K562 (cell line): ENCODE results near the gene ZNF521. TPM values are rescaled to one million over a fixed set of nuclear protein-coding genes. Genes with fewer than 3 reads are reported as not detected.
A peak's percentile ranks its signal among the peaks of the same experiment; 100 is the strongest.

Experiments used
- BMI1 ChIP-seq: fragments of 150-350 bp; IDR thresholded peaks from 2 replicates; pipeline ENCODE4 v1.6.1; 2014; ENCODE audit warnings: low read length
- CBX5 ChIP-seq: IDR thresholded peaks from 2 replicates; pipeline ENCODE4 v1.6.1; 2014; ENCODE audit warnings: low read depth, borderline replicate concordance
- FOXO4 ChIP-seq: fragments of 450-650 bp; formaldehyde crosslinking; IDR thresholded peaks from 2 replicates; pipeline ENCODE4 v1.4.0; 2020; ENCODE audit warnings: mild to moderate bottlenecking, moderate library complexity
- GABPB2 ChIP-seq: fragments of 250-450 bp; sonication (Bioruptor Pico); conservative IDR thresholded peaks from 2 replicates; pipeline ENCODE4 v1.5.1; 2021; ENCODE audit warnings: mild to moderate bottlenecking
- HDGF ChIP-seq: fragments of 450-650 bp; IDR thresholded peaks from 2 replicates; pipeline ENCODE4 v1.6.1; 2016
- MLLT1 ChIP-seq, 2 experiments: fragments of 450-650 bp; IDR thresholded peaks; 2 replicates each; pipeline ENCODE4 v1.6.1; 2016
- NR2C2 ChIP-seq, 2 experiments: fragments of 200-800 bp in 1 of 2; sonication (Bioruptor generic) in 1 of 2; sonication (generic) in 1 of 2; formaldehyde crosslinking in 1 of 2; IDR thresholded peaks; 2 replicates each; pipeline versions ENCODE4 v1.6.1 to v1.8.0; 2016 to 2022; ENCODE audit warnings: mild to moderate bottlenecking in 1 of 2, missing compliant biosample characterization in 1 of 2, missing genetic modification characterization in 1 of 2, missing genetic modification reagents in 1 of 2
- PML ChIP-seq: IDR thresholded peaks from 2 replicates; pipeline ENCODE4 v1.6.1; 2012; ENCODE audit warnings: low read length, inconsistent platforms
- POU5F1 ChIP-seq: fragments of 150-350 bp; IDR thresholded peaks from 2 replicates; pipeline ENCODE4 v1.6.1; 2014; ENCODE audit warnings: borderline replicate concordance, low read length, low read depth, mild to moderate bottlenecking; ENCODE audit not compliant: partially characterized antibody
- PYGO2 ChIP-seq: fragments of 450-650 bp; IDR thresholded peaks from 2 replicates; pipeline ENCODE4 v1.6.1; 2016; ENCODE audit warnings: mild to moderate bottlenecking, missing genetic modification characterization, moderate library complexity, missing compliant biosample characterization
- RAD21 ChIP-seq, 2 experiments: fragments of 250-450 bp in 1 of 2; fragments of 450-650 bp in 1 of 2; sonication (Bioruptor Pico) in 1 of 2; formaldehyde crosslinking in 1 of 2; IDR thresholded peaks in 1 of 2; conservative IDR thresholded peaks in 1 of 2; 2 replicates each; pipeline versions ENCODE4 v1.4.0 to v1.8.0; 2020 to 2022; ENCODE audit warnings: mild to moderate bottlenecking in 2 of 2, moderate library complexity in 1 of 2
- SMAD1 ChIP-seq: fragments of 150-350 bp; IDR thresholded peaks from 2 replicates; pipeline ENCODE4 v1.6.1; 2014; ENCODE audit warnings: low read length, low read depth; ENCODE audit not compliant: partially characterized antibody
- SMARCA4 ChIP-seq: fragments of 450-650 bp; IDR thresholded peaks from 2 replicates; pipeline ENCODE4 v1.6.1; 2016
- SPI1 ChIP-seq: IDR thresholded peaks from 2 replicates; pipeline ENCODE4 v1.6.1; 2011; ENCODE audit warnings: low read depth, low read length, control low read depth, borderline replicate concordance
- TFE3 ChIP-seq: fragments of 450-650 bp; formaldehyde crosslinking; IDR thresholded peaks from 2 replicates; pipeline ENCODE4 v1.4.0; 2020; ENCODE audit warnings: mild to moderate bottlenecking, mixed read lengths
- YY1 ChIP-seq, 3 experiments: IDR thresholded peaks; 2 replicates each; pipeline ENCODE4 v1.6.1; 2011; ENCODE audit warnings: low read length in 2 of 3, mild to moderate bottlenecking in 2 of 3, moderate library complexity in 2 of 3, borderline replicate concordance in 1 of 3, control low read depth in 1 of 3, low read depth in 1 of 3; ENCODE audit not compliant: insufficient read depth in 3 of 3, insufficient replicate concordance in 2 of 3, control insufficient read depth in 1 of 3, insufficient read length in 1 of 3; ENCODE audit errors: extremely low read depth in 1 of 3
- ZBTB1 ChIP-seq: sonication (generic); formaldehyde crosslinking; IDR thresholded peaks from 2 replicates; pipeline ENCODE4 v1.8.1; 2023; ENCODE audit warnings: missing genetic modification reagents, low read depth, mild to moderate bottlenecking, borderline replicate concordance
- ZNF165 ChIP-seq: fragments of 250-450 bp; sonication (Bioruptor Pico); IDR thresholded peaks from 2 replicates; pipeline ENCODE4 v1.4.0; 2020; ENCODE audit warnings: borderline replicate concordance
- ZNF311 ChIP-seq: fragments of 250-450 bp; sonication (Bioruptor Pico); IDR thresholded peaks from 2 replicates; pipeline ENCODE4 v1.4.0; 2020; ENCODE audit warnings: mild to moderate bottlenecking, moderate library complexity
- ZNF707 ChIP-seq: fragments of 250-450 bp; sonication (Bioruptor Pico); conservative IDR thresholded peaks from 2 replicates; pipeline ENCODE4 v1.8.0; 2022; ENCODE audit warnings: inconsistent platforms, mild to moderate bottlenecking, moderate library complexity
- ZNF75A ChIP-seq: fragments of 450-650 bp; formaldehyde crosslinking; IDR thresholded peaks from 2 replicates; pipeline ENCODE4 v1.4.0; 2020; ENCODE audit warnings: mild to moderate bottlenecking
- polyA plus RNA-seq, 8 experiments: library from polyadenylated mRNA; depleted of rRNA in 4 of 8; stranded (reverse) in 5 of 8; unstranded in 3 of 8; fragments of >200 nt; fragmentation: Nextera tagmentation in 2 of 8; fragmentation: Illumina TruSeq in 1 of 8; extraction: Ambion mirVana in 2 of 8; extraction: Trizol in 1 of 8; gene quantifications; 2 replicates each; pipeline versions ENCODE4 v1.2.1 to v1.2.3, GENCODE V29; 2011 to 2014; ENCODE audit warnings: inconsistent platforms in 1 of 8, missing spikeins in 1 of 8
- total RNA-seq, 7 experiments: library from RNA; depleted of rRNA in 6 of 7; stranded (reverse); fragments of >200 nt in 6 of 7; fragmentation: Illumina TruSeq in 2 of 7; extraction: Trizol in 2 of 7; gene quantifications; 2 replicates each; pipeline versions ENCODE4 v1.2.1 to v1.2.3, GENCODE V29; 2011 to 2021; ENCODE audit warnings: low replicate concordance in 1 of 7
- TF ChIP-seq, protein P1 (sequence below): sonication (generic); formaldehyde crosslinking; IDR thresholded peaks from 2 replicates; pipeline ENCODE4 v1.8.0; 2022; ENCODE audit warnings: mild to moderate bottlenecking, missing genetic modification reagents

Gene ZNF521
- total and polyA plus RNA-seq, 9 of the 15 experiments (the other 6 are each of a cell fraction or from before 2014, with no cell fraction given) = 1.2 to 5.8 (median 1.6) TPM

GRCh38 chr18:25239581-25240419 is 112.2 kb downstream of the ZNF521 start (continued):
- TF ChIP-seq POU5F1 (no peak), GABPB2 (CRISPR knock-in tag) (no peak), YY1 (IDR thresholded peaks at IDR 0.05; ENCODE audit: borderline replicate concordance in 1 of 3, control insufficient read depth in 1 of 3, extremely low read depth in 1 of 3, insufficient read depth in 3 of 3, insufficient read length in 1 of 3, insufficient replicate concordance in 2 of 3, low read depth in 1 of 3, low read length in 2 of 3) (no peak), PML (peak; percentile 77; the same call in 1 of the 2 replicates), SPI1 (no peak), SMAD1 (no peak), ZNF311 (CRISPR knock-in tag) (no peak), ZBTB1 (no peak), ZNF707 (CRISPR knock-in tag) (no peak), CBX5 (no peak), RAD21 (CRISPR knock-in tag; conservative IDR thresholded peaks at IDR 0.05 in 1 of 2, IDR thresholded peaks at IDR 0.05 in 1 of 2) (no peak), SMARCA4 (peak; percentile 91), HDGF (no peak), ZNF165 (CRISPR knock-in tag) (no peak), TFE3 (CRISPR knock-in tag) (no peak), MLLT1 (IDR thresholded peaks at IDR 0.05) (no peak), NR2C2 (CRISPR knock-in tag; IDR thresholded peaks at IDR 0.05) (no peak), NR2C2 (tag; IDR thresholded peaks at IDR 0.05) (no peak), FOXO4 (CRISPR knock-in tag) (no peak), ZNF75A (no peak), BMI1 (no peak), PYGO2 (tag) (peak; percentile 85)
- TF ChIP-seq, protein P1, sequence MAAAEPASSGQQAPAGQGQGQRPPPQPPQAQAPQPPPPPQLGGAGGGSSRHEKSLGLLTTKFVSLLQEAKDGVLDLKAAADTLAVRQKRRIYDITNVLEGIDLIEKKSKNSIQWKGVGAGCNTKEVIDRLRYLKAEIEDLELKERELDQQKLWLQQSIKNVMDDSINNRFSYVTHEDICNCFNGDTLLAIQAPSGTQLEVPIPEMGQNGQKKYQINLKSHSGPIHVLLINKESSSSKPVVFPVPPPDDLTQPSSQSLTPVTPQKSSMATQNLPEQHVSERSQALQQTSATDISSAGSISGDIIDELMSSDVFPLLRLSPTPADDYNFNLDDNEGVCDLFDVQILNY = no peak
